HG03521 (cell line): ENCODE results near the gene IGSF23.
"Not testable (repeated sequence)": the region's sequence is repeated elsewhere in the genome, so short reads cannot be mapped to it uniquely, and the experiment has no call there.

Source experiments
- ATAC-seq: cut with Tn5 transposase; IDR thresholded peaks from one replicate; pipeline ENCODE4 v1.9.1; 2021; ENCODE audit warnings: mild to moderate bottlenecking, moderate library complexity; ENCODE audit not compliant: unreplicated experiment

IGSF23 gene

GRCh38 chr19:44587963-44588770 is 25.2 kb upstream of the IGSF23 start:
- ATAC-seq = no peak

GRCh38 chr19:44588771-44589112 is 24.6 kb upstream of the IGSF23 start:
- no peak for ATAC-seq

DNA sequence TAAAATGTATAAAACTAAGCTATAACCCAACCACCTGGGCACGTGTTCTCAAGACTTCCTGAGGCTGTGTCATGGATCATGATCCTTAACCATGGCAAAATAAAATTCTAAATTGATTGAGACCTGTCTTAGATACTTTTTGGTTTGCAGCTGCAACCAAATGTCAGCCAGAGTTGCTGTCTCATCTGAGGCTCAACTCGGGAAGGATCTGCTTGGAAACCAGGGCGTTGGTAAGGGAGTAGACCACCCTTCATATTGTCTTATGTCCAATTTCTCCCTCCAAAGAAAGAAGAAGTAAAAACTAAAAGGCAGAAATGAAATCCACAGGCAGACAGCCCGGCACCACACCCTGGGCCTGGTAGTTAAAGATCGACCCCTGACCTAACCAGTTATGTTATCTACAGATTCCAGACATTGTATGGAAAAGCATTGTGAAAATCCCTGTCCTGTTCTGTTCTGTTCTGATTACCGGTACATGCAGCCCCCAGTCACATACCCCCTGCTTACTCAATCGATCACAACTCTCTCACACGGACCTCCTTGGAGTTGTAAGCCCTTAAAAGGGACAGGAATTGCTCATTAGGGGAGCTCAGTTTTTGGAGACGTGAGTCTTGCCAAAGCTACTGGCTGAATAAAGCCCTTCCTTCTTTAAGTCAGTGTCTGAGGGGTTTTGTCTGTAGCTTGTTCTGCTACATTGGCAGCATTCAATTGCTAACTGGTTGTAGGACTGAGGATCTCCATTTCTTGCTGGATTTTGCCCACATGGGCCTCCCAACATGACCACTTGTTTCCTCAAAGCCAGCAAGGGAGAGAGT is 22.9 kb upstream of the IGSF23 start:
- ATAC-seq = no peak

GRCh38 chr19:44591340-44591993 is 21.9 kb upstream of the IGSF23 start:
- ATAC-seq = not testable (repeated sequence)

GRCh38 chr19:44592451-44592890 is 20.9 kb upstream of the IGSF23 start:
- no peak for ATAC-seq

DNA sequence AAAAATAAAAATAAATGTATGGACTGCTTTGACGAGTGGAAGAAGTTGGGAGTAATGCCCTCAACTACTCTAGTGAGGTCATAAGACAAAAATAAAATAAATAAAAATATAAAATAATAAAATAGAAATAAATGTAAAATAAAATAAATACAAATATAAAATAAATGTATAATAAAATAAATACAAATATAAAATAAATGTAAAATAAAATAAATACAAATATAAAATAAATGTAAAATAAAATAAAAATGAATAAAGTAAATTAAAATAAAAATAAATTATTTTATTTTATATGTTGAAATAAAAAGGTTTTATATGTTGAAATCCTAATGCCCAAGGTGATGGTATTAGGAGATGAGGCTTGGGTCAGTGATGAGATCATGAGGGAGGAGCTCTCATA is 20.1 kb upstream of the IGSF23 start:
- no peak for ATAC-seq

DNA sequence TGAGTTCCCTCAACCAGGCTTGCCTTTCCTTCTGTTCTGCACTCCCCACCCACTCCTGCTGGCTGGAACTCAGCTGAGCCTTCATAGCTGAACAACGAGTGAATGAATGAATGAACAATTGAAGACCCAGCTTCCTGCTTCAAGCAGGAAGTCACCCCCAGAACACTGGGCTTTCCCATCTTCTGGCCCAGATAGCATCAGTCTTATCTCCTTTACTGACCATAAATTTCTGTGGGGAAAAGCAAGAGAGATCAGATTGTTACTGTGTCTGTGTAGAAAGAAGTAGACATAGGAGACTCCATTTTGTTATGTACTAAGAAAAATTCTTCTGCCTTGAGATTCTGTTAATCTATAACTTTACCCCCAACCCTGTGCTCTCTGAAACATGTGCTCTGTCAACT is 19.5 kb upstream of the IGSF23 start:
- not testable (repeated sequence) for ATAC-seq

- no peak for ATAC-seq
Observed at GRCh38 chr19:44596428-44597130, 16.8 kb upstream of the IGSF23 start.

GRCh38 chr19:44597131-44597491 is 16.3 kb upstream of the IGSF23 start:
- ATAC-seq = no peak

GRCh38 chr19:44598355-44598754 is 15.0 kb upstream of the IGSF23 start:
- no peak for ATAC-seq

- ATAC-seq = no peak
Observed at GRCh38 chr19:44598880-44599279, 14.5 kb upstream of the IGSF23 start.

GRCh38 chr19:44600466-44600865 is 12.9 kb upstream of the IGSF23 start:
- ATAC-seq = no peak

GRCh38 chr19:44602081-44602480 is 11.3 kb upstream of the IGSF23 start:
- no peak for ATAC-seq

DNA sequence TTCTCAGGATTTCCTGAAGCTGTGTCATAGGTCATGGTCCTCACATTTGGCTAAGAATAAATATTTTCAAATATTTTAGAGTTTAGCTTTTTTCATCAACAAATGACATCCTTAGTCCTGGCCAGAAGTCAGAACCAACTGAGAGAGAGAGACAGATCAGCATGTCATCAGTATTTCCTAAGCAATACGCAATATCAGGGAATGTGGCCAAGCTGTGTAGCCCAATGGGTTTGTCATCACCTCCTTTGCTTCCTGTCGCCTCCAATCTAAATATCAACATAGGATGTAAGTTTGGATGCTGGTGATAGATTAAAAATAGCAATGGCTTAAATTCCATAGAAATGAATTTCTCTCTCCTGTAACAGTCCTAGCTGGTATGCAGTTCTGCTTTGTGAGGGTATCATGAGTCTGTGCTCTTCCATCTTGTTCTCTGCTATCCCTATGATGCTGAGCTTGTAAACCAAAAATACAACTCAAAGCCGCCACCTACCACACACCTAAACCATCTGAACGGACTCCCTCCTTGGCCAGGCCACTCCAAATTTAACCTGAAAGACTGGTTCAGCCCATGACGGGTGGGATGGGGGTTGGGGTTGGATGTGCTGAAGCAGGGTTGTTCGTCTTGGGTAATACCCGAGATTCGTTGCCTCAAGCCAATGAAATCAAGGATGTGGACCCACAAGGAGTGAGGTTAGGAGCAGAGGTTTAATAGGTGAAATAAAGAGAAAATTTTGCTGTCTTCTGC is 10.0 kb upstream of the IGSF23 start:
- ATAC-seq = no peak

DNA sequence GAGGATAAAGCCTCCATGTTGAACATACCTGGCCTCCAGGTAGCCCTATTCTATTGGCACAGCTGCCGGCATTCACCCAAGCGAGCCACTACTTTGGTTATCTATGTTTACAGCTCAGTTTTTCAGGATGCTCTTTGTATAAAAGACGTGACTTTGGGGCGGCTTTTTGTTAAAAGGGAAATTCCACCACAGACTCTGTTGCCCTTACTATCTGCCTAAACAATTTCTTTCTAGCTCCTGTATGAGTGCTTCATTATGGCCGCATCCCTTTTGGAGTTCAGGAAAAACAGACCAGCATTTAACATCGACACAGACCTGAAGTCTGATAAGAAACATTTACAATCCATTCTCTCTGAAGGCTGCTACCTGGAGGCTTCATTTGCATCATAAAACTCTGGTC is 9.1 kb upstream of the IGSF23 start:
- no peak for ATAC-seq

DNA sequence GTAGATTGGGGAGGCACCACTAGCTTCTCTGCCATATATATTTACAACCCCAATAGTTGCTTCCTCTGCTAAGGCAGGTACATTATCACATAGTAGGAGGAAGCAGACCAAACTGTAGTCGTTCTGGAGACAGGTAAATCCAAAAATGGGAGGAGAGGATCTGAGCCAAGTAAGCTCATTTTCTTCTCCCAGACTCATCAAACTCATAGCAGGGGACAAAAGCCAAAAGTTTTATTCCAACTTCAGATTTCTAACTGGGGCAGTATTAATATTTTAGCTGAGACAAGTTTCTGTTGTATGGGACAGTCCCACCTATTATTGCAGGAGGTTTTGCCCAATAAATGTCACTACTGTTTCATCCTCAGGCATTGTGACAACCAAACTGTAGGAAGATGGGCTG is 7.8 kb upstream of the IGSF23 start:
- ATAC-seq = no peak

DNA sequence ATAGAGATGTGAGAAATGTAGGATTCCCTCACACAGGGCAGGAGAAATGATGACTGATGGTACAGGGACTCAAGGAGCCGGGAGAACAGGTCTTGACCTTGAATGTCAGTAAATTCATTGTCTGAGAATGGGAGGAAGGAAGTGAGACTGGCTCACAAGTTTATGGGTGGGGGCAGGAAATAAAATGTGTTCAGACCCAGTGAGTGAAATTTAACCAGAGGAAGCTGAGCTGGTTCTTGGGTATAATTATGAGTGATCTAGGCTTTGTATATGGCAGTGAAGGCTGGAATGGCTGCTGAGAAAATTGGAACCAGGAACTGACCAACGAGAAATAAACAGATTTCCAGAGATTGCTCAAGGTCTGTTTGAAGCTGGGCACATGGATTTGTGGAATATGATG is 6.3 kb upstream of the IGSF23 start:
- no peak for ATAC-seq

DNA sequence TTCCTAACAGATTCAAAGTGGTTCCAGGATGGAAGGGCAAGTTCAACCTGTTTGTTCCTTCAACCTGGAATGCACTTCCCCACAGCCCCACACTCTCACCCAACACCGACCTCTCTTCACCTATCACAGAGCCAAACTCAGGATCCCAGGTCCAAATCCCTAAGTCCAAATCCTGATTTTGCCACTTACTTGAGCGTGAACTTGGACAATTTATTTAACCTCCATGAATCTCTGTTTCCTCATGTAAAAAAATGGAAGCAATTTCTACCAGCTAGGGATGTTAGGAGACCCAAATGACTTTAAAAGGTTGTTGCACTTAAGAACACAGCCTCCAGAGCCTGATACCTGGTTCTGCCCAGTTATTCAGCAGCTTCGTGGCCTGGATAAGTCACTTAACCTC is 5.4 kb upstream of the IGSF23 start:
- no peak for ATAC-seq

DNA sequence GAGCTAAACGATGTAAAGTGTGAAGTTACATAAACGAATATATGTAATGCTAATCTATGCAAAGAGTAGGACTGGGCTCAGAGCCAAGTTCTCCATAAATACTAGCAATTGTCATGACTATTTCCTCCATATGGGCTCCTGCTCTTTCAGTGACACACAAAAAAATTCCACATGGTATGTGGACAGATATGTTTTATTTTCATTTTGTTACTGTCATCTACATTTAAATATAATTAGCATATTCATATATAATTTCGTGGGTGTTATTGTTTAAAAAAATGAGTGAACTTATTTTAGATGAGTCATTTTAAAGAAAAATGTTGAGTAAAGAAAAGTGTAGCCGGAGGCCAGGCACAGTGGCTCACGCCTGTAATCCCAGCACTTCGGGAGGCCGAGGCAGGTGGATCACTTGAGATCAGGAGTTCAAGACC is 5.0 kb upstream of the IGSF23 start:
- ATAC-seq = no peak

GRCh38 chr19:44609219-44609618 is 4.1 kb upstream of the IGSF23 start:
- no peak for ATAC-seq
